GM21381 (cell line): Measurements from ENCODE around the gene MZF1.

Experiments
- ATAC-seq: cut with Tn5 transposase; IDR thresholded peaks from one replicate; pipeline ENCODE4 v1.9.1; 2021; ENCODE audit warnings: mild to moderate bottlenecking, moderate library complexity; ENCODE audit not compliant: unreplicated experiment

The MZF1 gene

GRCh38 chr19:58556622-58557220 is 16.4 kb downstream of the MZF1 start:
- ATAC-seq = no peak

- ATAC-seq = no peak
Measured at GRCh38 chr19:58555920-58556621, 17.1 kb downstream of the MZF1 start.

DNA sequence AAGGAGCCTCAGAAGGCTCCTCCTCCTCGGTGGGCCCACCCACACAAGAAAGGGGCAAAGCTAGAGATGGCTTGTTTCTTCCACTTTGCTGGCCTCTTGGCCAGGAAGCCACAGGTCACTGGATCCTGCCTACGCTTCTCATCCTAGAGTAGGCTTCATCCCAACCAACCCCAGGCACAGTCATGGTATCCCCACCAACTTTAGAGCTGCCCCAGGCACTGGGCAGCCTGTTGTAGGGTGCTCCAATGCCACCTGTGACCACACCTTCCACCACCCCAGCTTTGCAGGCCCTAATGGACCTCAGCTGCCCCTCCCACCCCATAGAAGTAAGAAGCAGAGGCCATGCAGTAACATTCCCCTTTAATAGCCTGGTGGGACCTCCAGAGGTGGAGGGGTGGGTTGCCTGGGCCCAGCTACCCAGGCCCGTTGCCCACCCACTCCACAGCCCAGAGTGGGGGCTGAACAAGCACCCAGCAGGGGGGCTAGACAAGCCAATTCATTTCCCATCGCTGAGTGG is 17.7 kb downstream of the MZF1 start:
- ATAC-seq = no peak

DNA sequence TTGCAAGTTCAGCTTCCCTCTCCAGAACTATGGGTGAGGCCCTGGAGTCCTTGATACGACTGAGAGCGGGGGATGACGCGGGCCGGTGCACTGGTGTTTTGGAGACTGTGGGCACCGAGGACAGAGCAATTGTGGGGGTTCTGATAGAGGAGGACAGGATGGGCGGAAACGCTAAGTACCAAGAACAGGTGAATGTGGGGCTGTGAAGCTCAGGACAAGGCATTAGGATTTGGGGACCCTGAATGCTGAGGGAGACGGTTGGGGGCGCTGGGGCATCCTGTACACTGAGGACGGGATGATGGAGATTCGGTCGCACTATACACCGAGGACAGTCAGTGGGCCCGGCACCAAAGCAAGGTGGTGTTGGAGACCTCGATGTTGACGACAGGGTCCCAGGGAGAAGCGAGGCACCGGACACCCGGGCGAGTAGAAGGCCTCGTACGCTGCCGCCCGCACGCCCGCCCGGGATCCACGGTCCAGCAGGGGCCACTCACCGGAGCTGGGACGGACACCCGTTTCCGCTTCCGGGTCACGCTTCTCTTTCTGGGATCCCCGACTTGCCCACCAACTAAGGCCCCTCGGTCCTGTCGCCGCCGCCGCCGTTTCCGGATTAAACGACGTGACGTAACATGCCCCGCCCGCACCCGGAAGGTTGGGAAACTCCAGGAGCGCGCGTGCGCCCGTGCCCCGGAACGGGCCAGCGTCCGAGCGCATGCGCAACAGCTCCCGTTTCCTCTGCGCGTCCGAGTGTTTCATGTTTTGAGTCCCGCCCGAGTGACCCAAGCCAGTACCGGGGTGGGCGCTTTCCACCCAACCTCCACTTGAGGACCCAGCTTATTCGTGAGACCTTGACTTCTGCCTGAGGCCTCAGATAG is 18.4 kb downstream of the MZF1 start, which contains the start of gene CHMP2A:
Gene CHMP2A, minus strand, starts transcription at position 612 of the 875 bp plus-strand sequence. CDS start 893 bp downstream, outside the sequence.
- peak; percentile 38 for ATAC-seq

GRCh38 chr19:58553799-58554493 is 19.2 kb downstream of the MZF1 start:
- no peak for ATAC-seq

DNA sequence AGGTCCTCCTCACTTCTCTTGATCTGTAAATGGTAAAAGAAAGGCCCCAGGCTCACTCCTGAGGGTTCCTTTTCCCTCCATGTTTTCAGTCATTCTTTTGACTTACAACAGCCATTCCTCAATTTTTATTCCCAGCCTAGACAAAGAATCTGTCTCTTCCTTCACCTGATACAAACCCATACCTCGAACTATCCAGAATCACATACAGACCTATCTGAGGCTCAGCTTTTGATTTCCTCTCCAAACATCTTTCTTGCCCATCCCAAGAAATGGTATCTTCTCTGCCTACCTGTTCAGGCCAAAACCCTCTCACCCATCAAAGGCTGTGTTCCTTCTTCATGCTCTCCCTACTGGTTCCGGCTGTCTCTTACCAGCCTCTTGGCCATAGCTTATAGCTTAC is 20.5 kb downstream of the MZF1 start:
- ATAC-seq = no peak

DNA sequence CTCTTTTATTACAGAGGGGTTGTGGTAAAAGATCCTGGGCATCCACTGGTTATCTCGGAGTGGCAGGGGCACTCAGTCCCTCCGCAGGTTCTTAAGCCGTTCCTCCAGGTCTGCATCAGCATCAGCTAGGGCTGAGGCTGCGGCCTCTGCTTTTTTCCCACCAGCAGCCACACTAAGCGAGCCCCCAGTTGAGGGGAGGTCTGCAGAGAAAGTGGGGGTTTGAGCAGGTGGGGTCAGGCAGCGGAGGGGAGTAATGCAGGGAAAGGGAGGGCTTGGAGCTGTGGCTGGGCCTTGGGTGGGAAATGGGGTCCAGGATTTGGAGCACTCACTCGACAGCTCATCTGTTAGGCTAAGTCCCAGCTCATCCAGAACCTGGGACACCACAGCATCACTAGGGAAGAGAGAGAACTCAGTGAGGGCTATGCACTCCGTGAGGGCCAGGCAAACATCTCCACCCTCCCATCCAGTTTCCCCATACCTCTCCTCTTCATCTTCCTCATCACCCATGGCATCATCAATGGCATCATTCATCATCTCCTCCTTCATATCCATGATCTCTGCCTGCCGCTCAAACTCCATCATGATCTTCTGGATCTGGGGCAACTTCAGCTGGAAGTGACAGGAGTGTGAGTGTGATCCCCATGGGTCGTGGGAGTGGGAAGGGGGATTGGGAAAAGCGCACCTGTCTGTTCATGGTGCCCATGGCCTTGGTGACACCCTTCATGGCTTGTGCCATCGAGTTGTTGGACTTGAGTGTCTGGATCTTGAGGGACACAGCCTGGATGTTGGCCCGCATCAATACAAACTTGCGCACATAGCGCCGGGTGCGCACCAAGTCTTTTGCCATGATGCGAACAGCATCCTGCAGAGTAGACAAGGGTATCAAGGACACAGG is 21.3 kb downstream of the MZF1 start:
- ATAC-seq = no peak

GRCh38 chr19:58551123-58551497 is 22.0 kb downstream of the MZF1 start:
- ATAC-seq = no peak

DNA sequence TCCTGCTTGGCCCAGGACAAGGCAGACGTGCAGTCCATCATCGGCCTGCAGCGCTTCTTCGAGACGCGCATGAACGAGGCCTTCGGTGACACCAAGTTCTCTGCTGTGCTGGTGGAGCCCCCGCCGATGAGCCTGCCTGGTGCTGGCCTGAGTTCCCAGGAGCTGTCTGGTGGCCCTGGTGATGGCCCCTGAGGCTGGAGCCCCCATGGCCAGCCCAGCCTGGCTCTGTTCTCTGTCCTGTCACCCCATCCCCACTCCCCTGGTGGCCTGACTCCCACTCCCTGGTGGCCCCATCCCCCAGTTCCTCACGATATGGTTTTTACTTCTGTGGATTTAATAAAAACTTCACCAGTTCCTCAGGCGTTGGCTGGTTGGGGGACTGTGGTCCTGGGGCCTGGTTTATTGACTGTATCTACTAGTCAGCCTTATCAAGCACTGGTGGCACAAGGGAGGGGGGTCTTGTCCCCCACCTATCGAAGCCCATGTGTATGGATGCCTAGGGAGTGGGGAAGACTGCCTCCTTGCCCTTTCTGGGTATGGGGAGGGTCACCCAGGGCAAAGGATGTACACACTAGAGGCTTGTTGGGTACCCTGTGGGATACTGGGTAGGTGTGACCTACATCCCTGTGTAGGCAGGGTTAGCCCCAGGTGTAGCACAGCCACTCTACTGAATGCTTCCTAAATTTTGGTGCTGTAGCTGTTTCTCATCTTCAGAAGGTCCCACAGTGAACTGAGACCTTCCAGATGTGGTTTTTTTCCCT is 22.6 kb downstream of the MZF1 start:
- ATAC-seq = no peak

GRCh38 chr19:58549664-58550361 is 23.3 kb downstream of the MZF1 start:
- ATAC-seq = no peak

- ATAC-seq = no peak
Measured at GRCh38 chr19:58548859-58549663, 24.1 kb downstream of the MZF1 start.

- no peak for ATAC-seq
Measured at GRCh38 chr19:58547323-58548312, 25.5 kb downstream of the MZF1 start.

DNA sequence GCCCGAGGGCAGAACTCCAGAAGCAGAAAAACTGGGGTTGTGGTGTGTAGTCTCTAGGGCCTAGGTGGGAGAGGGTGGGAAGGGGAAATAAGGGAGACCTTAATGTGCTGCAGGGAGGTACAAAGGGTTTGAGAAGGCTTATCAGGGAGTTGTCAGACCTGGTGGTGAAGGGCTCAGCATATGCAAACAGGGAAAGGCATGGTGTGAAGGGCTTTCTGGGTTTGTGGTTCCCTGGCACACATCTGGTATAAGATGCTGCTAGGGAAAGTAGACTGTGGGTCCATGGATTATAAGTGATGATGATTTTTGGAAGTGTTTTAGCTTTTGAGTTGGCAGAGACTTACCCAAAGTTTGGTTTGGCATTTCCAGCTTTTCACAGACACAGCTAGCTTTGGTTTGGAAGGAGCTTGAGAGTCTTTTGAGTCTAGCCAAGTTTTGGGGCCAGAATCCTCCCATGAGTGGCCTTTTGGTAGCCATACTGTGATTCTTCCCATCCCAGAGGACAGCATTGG is 27.1 kb downstream of the MZF1 start:
- ATAC-seq = no peak

DNA sequence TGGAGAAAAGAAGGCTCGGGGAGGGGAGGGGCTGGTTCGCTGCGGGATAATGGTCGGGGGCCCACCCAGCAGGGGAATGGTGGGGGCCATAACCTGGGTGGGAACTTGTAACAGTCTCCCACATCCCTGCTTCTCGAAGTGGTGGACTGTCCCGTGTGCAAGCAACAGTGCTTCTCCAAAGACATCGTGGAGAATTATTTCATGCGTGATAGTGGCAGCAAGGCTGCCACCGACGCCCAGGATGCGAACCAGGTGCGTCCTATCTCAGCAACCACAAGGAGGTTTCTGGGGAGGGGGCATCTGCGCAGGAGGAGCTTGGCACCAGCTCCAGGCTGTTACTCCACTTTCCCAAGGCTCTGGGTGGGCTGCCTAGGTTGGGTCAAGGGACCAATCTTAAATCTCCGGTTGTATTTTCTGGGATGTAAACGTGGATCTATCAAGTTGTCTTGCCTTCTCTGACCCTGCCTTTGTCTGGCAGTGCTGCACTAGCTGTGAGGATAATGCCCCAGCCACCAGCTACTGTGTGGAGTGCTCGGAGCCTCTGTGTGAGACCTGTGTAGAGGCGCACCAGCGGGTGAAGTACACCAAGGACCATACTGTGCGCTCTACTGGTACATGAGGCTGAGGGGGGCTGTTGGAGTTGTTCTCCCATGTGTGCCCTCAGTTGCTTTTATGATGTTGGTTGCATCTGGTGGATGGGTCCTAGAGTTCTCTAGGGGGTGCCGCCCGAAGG is 27.7 kb downstream of the MZF1 start:
- no peak for ATAC-seq

- ATAC-seq = peak; percentile 52
Measured at GRCh38 chr19:58544591-58545285, 28.4 kb downstream of the MZF1 start.
